Sigmoid colon (tissue), 4 donors: Measurements from ENCODE around the gene USH1G.

ENCODE experiments used
- POLR2AphosphoS5 ChIP-seq, 4 donors: sonication (generic); formaldehyde crosslinking; IDR thresholded peaks; one replicate each; pipeline ENCODE4 v1.6.1; 2017; ENCODE audit warnings: antibody characterized with exemption in 4 of 4
- TF ChIP-seq, protein P1 (sequence below), 4 experiments: fragments of 450-650 bp in 3 of 4; fragments of 200-600 bp in 1 of 4; IDR thresholded peaks; one replicate each; pipeline ENCODE4 v1.5.1; 2016 to 2019; ENCODE audit warnings: antibody characterized with exemption in 4 of 4, mild to moderate bottlenecking in 3 of 4, moderate library complexity in 2 of 4

GRCh38 chr17:74920642-74921025 lies 2.4 kb downstream of the USH1G start:
- no peak for TF ChIP-seq POLR2AphosphoS5 (IDR thresholded peaks at IDR 0.05)
- TF ChIP-seq, protein P1, sequence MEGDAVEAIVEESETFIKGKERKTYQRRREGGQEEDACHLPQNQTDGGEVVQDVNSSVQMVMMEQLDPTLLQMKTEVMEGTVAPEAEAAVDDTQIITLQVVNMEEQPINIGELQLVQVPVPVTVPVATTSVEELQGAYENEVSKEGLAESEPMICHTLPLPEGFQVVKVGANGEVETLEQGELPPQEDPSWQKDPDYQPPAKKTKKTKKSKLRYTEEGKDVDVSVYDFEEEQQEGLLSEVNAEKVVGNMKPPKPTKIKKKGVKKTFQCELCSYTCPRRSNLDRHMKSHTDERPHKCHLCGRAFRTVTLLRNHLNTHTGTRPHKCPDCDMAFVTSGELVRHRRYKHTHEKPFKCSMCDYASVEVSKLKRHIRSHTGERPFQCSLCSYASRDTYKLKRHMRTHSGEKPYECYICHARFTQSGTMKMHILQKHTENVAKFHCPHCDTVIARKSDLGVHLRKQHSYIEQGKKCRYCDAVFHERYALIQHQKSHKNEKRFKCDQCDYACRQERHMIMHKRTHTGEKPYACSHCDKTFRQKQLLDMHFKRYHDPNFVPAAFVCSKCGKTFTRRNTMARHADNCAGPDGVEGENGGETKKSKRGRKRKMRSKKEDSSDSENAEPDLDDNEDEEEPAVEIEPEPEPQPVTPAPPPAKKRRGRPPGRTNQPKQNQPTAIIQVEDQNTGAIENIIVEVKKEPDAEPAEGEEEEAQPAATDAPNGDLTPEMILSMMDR (IDR thresholded peaks at IDR 0.05), result no peak
